Vagina (tissue), 2 donors: ENCODE results near the gene KLC1.

Experiments
- CTCF ChIP-seq, 3 experiments: fragments of 450-650 bp in 2 of 3; fragments of 200-600 bp in 1 of 3; sonication (generic) in 1 of 3; IDR thresholded peaks; one replicate each; pipeline ENCODE4 v1.5.1; 2017 to 2019; ENCODE audit warnings: antibody characterized with exemption in 3 of 3, mild to moderate bottlenecking in 2 of 3, moderate library complexity in 2 of 3
- POLR2A ChIP-seq, 2 donors: fragments of 450-650 bp; IDR thresholded peaks; one replicate each; pipeline ENCODE4 v1.6.1; 2017; ENCODE audit warnings: antibody characterized with exemption in 2 of 2, mild to moderate bottlenecking in 2 of 2, moderate library complexity in 2 of 2

- TF ChIP-seq POLR2A (IDR thresholded peaks at IDR 0.05) (no peak), CTCF (IDR thresholded peaks at IDR 0.05) (no peak)
Observed at GRCh38 chr14:103731481-103731880, 102.5 kb downstream of the KLC1 start.
